DOHH2 (cell line): Measurements from ENCODE around the gene SEC61B.

Experiments
- H3F3A ChIP-seq: fragments of 200-600 bp; sonication (generic), shearing (Covaris generic); 2 replicates; pipeline ENCODE4 v1.6.0; 2016; ENCODE audit warnings: antibody characterized with exemption, mild to moderate bottlenecking; ENCODE audit not compliant: control insufficient read depth, insufficient read depth
- H3K27ac ChIP-seq: fragments of 200-600 bp; sonication (generic); 2 replicates; pipeline ENCODE4 v1.5.1; 2014; ENCODE audit warnings: low read depth, mild to moderate bottlenecking, low read length, moderate library complexity
- H3K27me3 ChIP-seq: fragments of 200-600 bp; sonication (generic); 2 replicates; pipeline ENCODE4 v1.6.1; 2014; ENCODE audit warnings: mild to moderate bottlenecking, low read length, mixed read lengths; ENCODE audit not compliant: control insufficient read depth
- H3K36me3 ChIP-seq: fragments of 200-600 bp; sonication (generic); 2 replicates; pipeline ENCODE4 v1.6.1; 2014; ENCODE audit warnings: mild to moderate bottlenecking, low read length, moderate library complexity, mixed read lengths; ENCODE audit not compliant: control insufficient read depth
- H3K4me1 ChIP-seq: fragments of 200-600 bp; sonication (generic); 2 replicates; pipeline ENCODE4 v1.6.1; 2014; ENCODE audit warnings: mild to moderate bottlenecking, low read length, mixed read lengths; ENCODE audit not compliant: control insufficient read depth
- H3K4me2 ChIP-seq: fragments of 200-600 bp; sonication (generic); 2 replicates; pipeline ENCODE4 v1.6.0; 2014; ENCODE audit warnings: mild to moderate bottlenecking, low read length, moderate library complexity
- H3K4me3 ChIP-seq: fragments of 200-600 bp; sonication (generic); 2 replicates; pipeline ENCODE4 v1.5.1; 2014; ENCODE audit warnings: mild to moderate bottlenecking, low read length, mixed read lengths
- H3K79me2 ChIP-seq: fragments of 200-600 bp; sonication (generic); 2 replicates; pipeline ENCODE4 v1.6.1; 2014; ENCODE audit warnings: mild to moderate bottlenecking, low read length, mixed read lengths; ENCODE audit not compliant: control insufficient read depth
- H3K9me2 ChIP-seq: fragments of 200-600 bp; sonication (generic); replicated peaks from 2 replicates; pipeline ENCODE4 v1.6.1; 2014; ENCODE audit warnings: mild to moderate bottlenecking, low read length, mixed read lengths; ENCODE audit not compliant: control insufficient read depth
- H3K9me3 ChIP-seq: fragments of 200-600 bp; sonication (generic); 2 replicates; pipeline ENCODE4 v1.6.1; 2014; ENCODE audit warnings: antibody characterized with exemption, low read length, mixed read lengths; ENCODE audit not compliant: control insufficient read depth, insufficient read depth
- H4K20me1 ChIP-seq: fragments of 200-600 bp; sonication (generic); 2 replicates; pipeline ENCODE4 v1.6.0; 2014; ENCODE audit warnings: low read depth, mild to moderate bottlenecking, antibody characterized with exemption, low read length, moderate library complexity; ENCODE audit not compliant: control insufficient read depth, insufficient read depth
- EZH2phosphoT487 ChIP-seq: fragments of 200-600 bp; sonication (generic); IDR thresholded peaks from 2 replicates; pipeline ENCODE4 v1.6.1; 2017; ENCODE audit warnings: borderline replicate concordance, mild to moderate bottlenecking, antibody characterized with exemption, low read length, moderate library complexity, mixed read lengths
- TF ChIP-seq, protein P1 (sequence below): fragments of 200-600 bp; sonication (generic); IDR thresholded peaks from one replicate; pipeline ENCODE4 v1.5.1; 2014; ENCODE audit warnings: antibody characterized with exemption, mild to moderate bottlenecking, low read depth, low read length; ENCODE audit not compliant: poor library complexity, severe bottlenecking

SEC61B gene

DNA sequence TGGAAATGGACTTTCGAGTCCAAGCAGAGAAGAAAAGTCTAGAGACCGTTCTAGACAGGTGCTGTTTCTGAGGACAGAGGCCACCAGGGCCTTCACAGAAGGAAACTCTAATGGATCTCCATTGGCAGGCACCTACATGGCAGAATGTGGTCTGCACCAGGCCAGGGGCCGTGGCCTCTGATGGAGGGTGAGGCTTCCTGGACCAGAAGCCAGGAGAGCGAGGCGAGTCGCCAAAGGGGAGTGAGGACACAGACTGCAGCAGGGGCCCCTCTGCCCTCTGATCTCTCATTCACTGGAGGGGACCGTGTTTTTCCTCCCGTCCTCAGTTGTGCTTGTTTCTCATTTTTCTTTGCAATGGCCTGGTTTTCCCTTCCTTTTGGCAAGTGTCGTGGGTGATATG lies 41.4 kb upstream of the SEC61B start:
- Histone ChIP-seq H3K27me3 (no peaks in the 10 kb centered on the region), H3K4me1 (peaks cover 68% of the 10 kb centered on the region), H3K9me3 (no peaks in the 10 kb centered on the region), H3F3A (no peaks in the 10 kb centered on the region), H3K27ac (no peak overlapping the region), H3K79me2 (no peaks in the 10 kb centered on the region), H3K4me3 (no peak overlapping the region), H4K20me1 (no peaks in the 10 kb centered on the region), H3K9me2 (no peaks in the 10 kb centered on the region), H3K36me3 (no peaks in the 10 kb centered on the region), H3K4me2 (no peak overlapping the region)
- TF ChIP-seq EZH2phosphoT487, result no peak
- TF ChIP-seq, protein P1, sequence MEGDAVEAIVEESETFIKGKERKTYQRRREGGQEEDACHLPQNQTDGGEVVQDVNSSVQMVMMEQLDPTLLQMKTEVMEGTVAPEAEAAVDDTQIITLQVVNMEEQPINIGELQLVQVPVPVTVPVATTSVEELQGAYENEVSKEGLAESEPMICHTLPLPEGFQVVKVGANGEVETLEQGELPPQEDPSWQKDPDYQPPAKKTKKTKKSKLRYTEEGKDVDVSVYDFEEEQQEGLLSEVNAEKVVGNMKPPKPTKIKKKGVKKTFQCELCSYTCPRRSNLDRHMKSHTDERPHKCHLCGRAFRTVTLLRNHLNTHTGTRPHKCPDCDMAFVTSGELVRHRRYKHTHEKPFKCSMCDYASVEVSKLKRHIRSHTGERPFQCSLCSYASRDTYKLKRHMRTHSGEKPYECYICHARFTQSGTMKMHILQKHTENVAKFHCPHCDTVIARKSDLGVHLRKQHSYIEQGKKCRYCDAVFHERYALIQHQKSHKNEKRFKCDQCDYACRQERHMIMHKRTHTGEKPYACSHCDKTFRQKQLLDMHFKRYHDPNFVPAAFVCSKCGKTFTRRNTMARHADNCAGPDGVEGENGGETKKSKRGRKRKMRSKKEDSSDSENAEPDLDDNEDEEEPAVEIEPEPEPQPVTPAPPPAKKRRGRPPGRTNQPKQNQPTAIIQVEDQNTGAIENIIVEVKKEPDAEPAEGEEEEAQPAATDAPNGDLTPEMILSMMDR, result no peak

DNA sequence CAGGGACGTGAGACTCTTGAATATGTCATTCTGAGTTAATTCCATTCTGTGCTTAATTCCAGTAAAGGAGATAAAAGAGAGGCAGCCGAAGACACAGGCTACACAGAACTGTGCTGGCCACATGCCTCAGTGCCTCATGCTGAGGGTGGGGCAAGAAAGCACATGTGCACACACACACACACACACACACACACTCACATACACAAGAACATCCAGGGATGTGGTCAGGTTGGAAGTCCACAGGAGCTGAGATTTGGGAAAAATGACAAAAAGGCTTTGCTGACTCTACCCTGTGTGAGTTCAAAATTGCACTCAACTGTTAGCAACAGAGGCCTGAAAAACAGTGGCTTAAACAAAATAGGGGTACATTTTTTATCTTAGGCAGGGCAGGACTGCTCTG lies 40.9 kb upstream of the SEC61B start:
- Histone ChIP-seq H3F3A (no peaks in the 10 kb centered on the region), H3K79me2 (no peaks in the 10 kb centered on the region), H3K4me1 (peaks cover 63% of the 10 kb centered on the region), H3K27me3 (no peaks in the 10 kb centered on the region), H3K36me3 (no peaks in the 10 kb centered on the region), H3K4me2 (peak overlapping the region; percentile 46), H3K9me3 (no peaks in the 10 kb centered on the region), H4K20me1 (no peaks in the 10 kb centered on the region), H3K9me2 (no peaks in the 10 kb centered on the region), H3K4me3 (peak overlapping the region; percentile 36; the same call in 1 of the 2 replicates), H3K27ac (peak overlapping the region; percentile 39)
- no peak for TF ChIP-seq EZH2phosphoT487
- TF ChIP-seq, protein P1, result no peak

DNA sequence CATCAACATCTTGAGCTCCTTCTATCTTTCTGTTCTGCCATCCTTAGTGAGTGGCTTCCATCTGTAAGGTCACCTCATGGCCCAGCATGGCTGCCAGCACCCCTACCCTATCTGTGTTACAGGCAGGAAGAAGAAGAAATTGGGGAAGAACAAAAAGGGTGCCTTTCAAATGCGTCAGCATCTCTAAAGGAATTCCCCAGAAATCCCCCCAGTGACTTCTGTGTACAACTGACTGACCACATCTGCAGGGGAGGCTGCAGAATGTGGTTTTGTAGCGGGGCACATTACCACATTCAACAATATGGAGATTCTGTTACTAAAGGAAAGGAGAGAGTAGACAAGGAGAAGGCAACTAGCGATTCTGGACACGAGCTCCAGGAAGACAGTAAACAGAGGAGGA lies 40.5 kb upstream of the SEC61B start:
- H3F3A ChIP-seq, result no peaks in the 10 kb centered on the region
- H3K27ac ChIP-seq, result peak overlapping the region; percentile 39
- H3K79me2 ChIP-seq, result no peaks in the 10 kb centered on the region

More for the DNA sequence above, 40.5 kb upstream of the SEC61B start:
- H3K9me3 ChIP-seq, result no peaks in the 10 kb centered on the region
- H3K27me3 ChIP-seq, result no peaks in the 10 kb centered on the region
- peak overlapping the region; percentile 36; the same call in 1 of the 2 replicates for H3K4me3 ChIP-seq
- no peaks in the 10 kb centered on the region for H4K20me1 ChIP-seq
- H3K9me2 ChIP-seq, result no peaks in the 10 kb centered on the region
- peak overlapping the region; percentile 46 for H3K4me2 ChIP-seq
- no peaks in the 10 kb centered on the region for H3K36me3 ChIP-seq
- peaks cover 62% of the 10 kb centered on the region for H3K4me1 ChIP-seq
- TF ChIP-seq EZH2phosphoT487, result no peak
- TF ChIP-seq, protein P1, result no peak
